Right atrium auricular region (tissue), 2 donors: Measurements from ENCODE around the gene ITPR2. TPM values are rescaled to one million over a fixed set of nuclear protein-coding genes. Genes with fewer than 3 reads are reported as not detected.

Experiments used
- DNase-seq: peaks from one replicate; pipeline ENCODE4 v3.0.0-alpha.2; 2019; ENCODE audit warnings: low spot score
- H3K27ac ChIP-seq, 2 donors: fragments of 200-600 bp; sonication (generic); 1 replicate in 1 of 2; 2 replicates in 1 of 2; pipeline ENCODE4 v1.5.1; 2016 to 2019
- H3K27me3 ChIP-seq, 2 donors: fragments of 200-600 bp; sonication (generic); one replicate each; pipeline versions ENCODE4 v1.5.1 to v1.6.0; 2017 to 2019
- H3K36me3 ChIP-seq: fragments of 200-600 bp; sonication (generic); one replicate; pipeline ENCODE4 v1.5.1; 2016
- H3K4me1 ChIP-seq, 2 donors: fragments of 200-600 bp; sonication (generic); one replicate each; pipeline versions ENCODE4 v1.5.1 to v1.6.0; 2017 to 2019
- H3K4me3 ChIP-seq, 2 donors: fragments of 200-600 bp; sonication (generic); 1 replicate in 1 of 2; 2 replicates in 1 of 2; pipeline ENCODE4 v1.5.1; 2017 to 2019; ENCODE audit warnings: mild to moderate bottlenecking in 1 of 2, moderate library complexity in 1 of 2
- H3K9me3 ChIP-seq, 2 donors: fragments of 200-600 bp; sonication (generic); one replicate each; pipeline ENCODE4 v1.5.1; 2019
- CTCF ChIP-seq, 2 donors: fragments of 200-600 bp; sonication (generic); IDR thresholded peaks; one replicate each; pipeline ENCODE4 v1.5.1; 2019; ENCODE audit warnings: antibody characterized with exemption in 2 of 2
- total RNA-seq, 2 donors: library from RNA; depleted of rRNA; stranded (reverse); fragments of >200 nt; gene quantifications; one replicate each; pipeline ENCODE4 v1.1.0, GENCODE V29; 2016

ITPR2 gene
- total RNA-seq, 2 donors from 2014 or later, result 13.0 to 20.7 TPM

GRCh38 chr12:26571560-26571959, 261.4 kb downstream of the ITPR2 start:
- Histone ChIP-seq H3K9me3 (no peaks in the 10 kb centered on the region), H3K27me3 (no peaks in the 10 kb centered on the region), H3K27ac (no peak overlapping the region), H3K4me1 (peaks cover 0 to 5% of the 10 kb centered on the region in 2 donors), H3K4me3 (no peak overlapping the region), H3K36me3 (no peaks in the 10 kb centered on the region)
- no peak for TF ChIP-seq CTCF (IDR thresholded peaks at IDR 0.05)
- DNase-seq, result no peak

GRCh38 chr12:26567126-26567525, 265.9 kb downstream of the ITPR2 start:
- DNase-seq, result no peak
- Histone ChIP-seq H3K27me3 (no peaks in the 10 kb centered on the region), H3K27ac (no peak overlapping the region), H3K4me3 (no peak overlapping the region), H3K9me3 (no peaks in the 10 kb centered on the region), H3K36me3 (no peaks in the 10 kb centered on the region), H3K4me1 (peaks cover 0 to 5% of the 10 kb centered on the region in 2 donors)
- no peak for TF ChIP-seq CTCF (IDR thresholded peaks at IDR 0.05)

- Histone ChIP-seq H3K36me3 (no peaks in the 10 kb centered on the region), H3K4me3 (no peak overlapping the region), H3K27ac (no peak overlapping the region), H3K4me1 (peaks cover 0 to 5% of the 10 kb centered on the region in 2 donors), H3K27me3 (no peaks in the 10 kb centered on the region), H3K9me3 (no peaks in the 10 kb centered on the region)
- no peak for DNase-seq
- TF ChIP-seq CTCF (IDR thresholded peaks at IDR 0.05), result no peak
These were observed 266.3 kb downstream of the ITPR2 start for GRCh38 chr12:26566675-26567074.

- no peak overlapping the region for H3K27ac ChIP-seq
- TF ChIP-seq CTCF (IDR thresholded peaks at IDR 0.05), result no peak
- no peak for DNase-seq
- no peaks in the 10 kb centered on the region for H3K27me3 ChIP-seq
- H3K9me3 ChIP-seq, result no peaks in the 10 kb centered on the region
- H3K4me1 ChIP-seq, result peaks cover 0 to 5% of the 10 kb centered on the region in 2 donors
- no peak overlapping the region for H3K4me3 ChIP-seq
- H3K36me3 ChIP-seq, result no peaks in the 10 kb centered on the region
These were observed 266.8 kb downstream of the ITPR2 start for GRCh38 chr12:26566186-26566585.

- H3K27me3 ChIP-seq, result no peaks in the 10 kb centered on the region
- H3K27ac ChIP-seq, result no peak overlapping the region
- TF ChIP-seq CTCF (IDR thresholded peaks at IDR 0.05), result no peak
- no peak overlapping the region for H3K4me3 ChIP-seq
- H3K4me1 ChIP-seq, result peaks cover 0 to 5% of the 10 kb centered on the region in 2 donors
- no peaks in the 10 kb centered on the region for H3K36me3 ChIP-seq
- H3K9me3 ChIP-seq, result no peaks in the 10 kb centered on the region
- no peak for DNase-seq
These were observed 268.6 kb downstream of the ITPR2 start for GRCh38 chr12:26564391-26564790.

DNA sequence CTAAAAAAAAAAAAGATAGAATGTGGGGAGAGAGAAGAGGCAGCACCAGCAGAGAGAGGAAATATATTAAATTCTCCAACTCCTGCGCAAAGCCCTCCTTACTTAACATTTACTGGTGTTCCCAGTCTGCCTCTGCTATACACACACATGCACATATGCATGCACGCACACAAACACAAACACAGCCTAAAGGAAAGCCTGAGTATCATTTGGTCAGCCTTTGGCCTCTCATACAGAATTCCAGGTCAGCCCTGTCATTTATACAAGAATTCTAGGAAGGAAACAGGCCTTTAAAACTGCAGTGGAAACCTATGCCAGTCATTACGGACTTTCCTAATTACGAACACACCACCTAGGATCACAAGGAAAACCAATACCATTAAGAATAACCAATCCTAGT, 269.4 kb downstream of the ITPR2 start:
- no peak overlapping the region for H3K4me3 ChIP-seq
- H3K36me3 ChIP-seq, result no peaks in the 10 kb centered on the region
- DNase-seq, result no peak

More for the DNA sequence above, 269.4 kb downstream of the ITPR2 start:
- H3K27me3 ChIP-seq, result no peaks in the 10 kb centered on the region
- TF ChIP-seq CTCF (IDR thresholded peaks at IDR 0.05), result no peak
- no peak overlapping the region for H3K27ac ChIP-seq
- peaks cover 0 to 5% of the 10 kb centered on the region in 2 donors for H3K4me1 ChIP-seq
- H3K9me3 ChIP-seq, result no peaks in the 10 kb centered on the region
